GM12891 (cell line): ENCODE data around the gene GFRA4.

Experiments
- POLR2A ChIP-seq: IDR thresholded peaks from 2 replicates; pipeline ENCODE4 v1.6.1; 2011; ENCODE audit warnings: low read depth, low read length, control low read depth
- POLR2AphosphoS5 ChIP-seq: IDR thresholded peaks from 2 replicates; pipeline ENCODE4 v1.6.1; 2011; ENCODE audit warnings: low read depth, low read length, control low read depth
- POU2F2 ChIP-seq: IDR thresholded peaks from 2 replicates; pipeline ENCODE4 v1.6.1; 2011; ENCODE audit warnings: low read depth, mild to moderate bottlenecking, control low read depth, low read length, moderate library complexity
- SPI1 ChIP-seq: IDR thresholded peaks from 2 replicates; pipeline ENCODE4 v1.6.1; 2011; ENCODE audit warnings: low read depth, low read length, control low read depth
- TAF1 ChIP-seq: IDR thresholded peaks from 2 replicates; pipeline ENCODE4 v1.6.1; 2011; ENCODE audit warnings: low read depth, low read length, control low read depth

DNA sequence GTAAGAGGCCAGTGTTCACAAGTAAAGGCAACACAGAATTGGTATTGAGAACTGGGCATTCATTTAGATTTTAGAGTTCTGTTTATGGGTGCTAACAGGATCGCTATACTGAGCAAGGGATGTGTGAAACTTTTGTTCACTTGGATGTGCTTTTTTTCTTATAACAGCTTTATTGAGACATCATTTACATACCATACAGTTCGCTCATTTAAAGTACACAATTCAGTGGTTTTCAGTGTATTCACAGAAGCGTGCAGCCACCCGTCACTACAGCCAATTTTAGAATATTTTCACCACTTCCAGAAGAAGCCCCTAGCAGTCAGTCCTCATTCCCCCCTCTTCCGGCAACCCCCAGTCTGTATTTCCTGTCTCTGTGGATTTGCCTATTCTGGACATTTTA lies 48.7 kb downstream of the GFRA4 start:
- TF ChIP-seq TAF1 (no peak), POLR2A (no peak), SPI1 (no peak), POU2F2 (no peak), POLR2AphosphoS5 (no peak)
